GM12878 (cell line): ENCODE data around the gene PLXNC1. TPM values are rescaled to one million over a fixed set of nuclear protein-coding genes. Genes with fewer than 3 reads are reported as not detected.

ENCODE experiments used
- BCL11A ChIP-seq: IDR thresholded peaks from 2 replicates; pipeline ENCODE4 v1.6.1; 2011; ENCODE audit warnings: low read depth, low read length
- BHLHE40 ChIP-seq, 2 experiments: fragments of 450-650 bp in 1 of 2; IDR thresholded peaks; 2 replicates each; pipeline ENCODE4 v1.6.1; 2011 to 2017; ENCODE audit warnings: low read depth in 2 of 2, borderline replicate concordance in 1 of 2, improper control_type of control experiment in 1 of 2, low read length in 1 of 2, mild to moderate bottlenecking in 1 of 2
- CHD4 ChIP-seq: fragments of 200-600 bp; sonication (generic); IDR thresholded peaks from 2 replicates; pipeline ENCODE4 v1.6.1; 2016; ENCODE audit warnings: mild to moderate bottlenecking
- DPF2 ChIP-seq: fragments of 450-650 bp; IDR thresholded peaks from 2 replicates; pipeline ENCODE4 v1.6.1; 2017; ENCODE audit warnings: mild to moderate bottlenecking
- FOXM1 ChIP-seq: IDR thresholded peaks from 2 replicates; pipeline ENCODE4 v1.6.1; 2012; ENCODE audit warnings: low read depth, mild to moderate bottlenecking, inconsistent platforms, low read length, moderate library complexity
- HDGF ChIP-seq: fragments of 450-650 bp; IDR thresholded peaks from 2 replicates; pipeline ENCODE4 v1.6.1; 2016; ENCODE audit warnings: antibody characterized with exemption
- KDM1A ChIP-seq: fragments of 200-600 bp; sonication (generic); IDR thresholded peaks from 2 replicates; pipeline ENCODE4 v1.6.1; 2016; ENCODE audit warnings: borderline replicate concordance
- MEF2A ChIP-seq: IDR thresholded peaks from 2 replicates; pipeline ENCODE4 v1.6.1; 2011; ENCODE audit warnings: low read depth, mild to moderate bottlenecking, low read length, moderate library complexity; ENCODE audit not compliant: insufficient read depth
- MTA3 ChIP-seq: IDR thresholded peaks from 2 replicates; pipeline ENCODE4 v1.6.1; 2012; ENCODE audit warnings: low read length, inconsistent platforms, borderline replicate concordance
- PML ChIP-seq: IDR thresholded peaks from 2 replicates; pipeline ENCODE4 v1.6.1; 2012; ENCODE audit warnings: low read length, inconsistent platforms
- RAD21 ChIP-seq: IDR thresholded peaks from 2 replicates; pipeline ENCODE4 v1.6.1; 2011; ENCODE audit warnings: mild to moderate bottlenecking, low read depth, low read length, moderate library complexity; ENCODE audit not compliant: insufficient read depth
- SIN3A ChIP-seq: IDR thresholded peaks from 2 replicates; pipeline ENCODE4 v1.6.1; 2012; ENCODE audit warnings: low read depth, low read length, improper control_type of control experiment
- STAT3 ChIP-seq: IDR thresholded peaks from 2 replicates; pipeline ENCODE4 v1.6.1; 2011; ENCODE audit warnings: low read depth, low read length, improper control_type of control experiment
- SUZ12 ChIP-seq: fragments of 200-600 bp; sonication (generic); IDR thresholded peaks from one replicate; pipeline ENCODE4 v1.6.1; 2018; ENCODE audit warnings: antibody characterized with exemption, mild to moderate bottlenecking; ENCODE audit not compliant: unreplicated experiment
- TARDBP ChIP-seq: IDR thresholded peaks from 2 replicates; pipeline ENCODE4 v1.6.1; 2016; ENCODE audit warnings: borderline replicate concordance
- TBL1XR1 ChIP-seq: IDR thresholded peaks from 2 replicates; pipeline ENCODE4 v1.6.1; 2012; ENCODE audit warnings: low read depth, low read length, improper control_type of control experiment
- polyA plus RNA-seq, 11 experiments: library from polyadenylated mRNA; depleted of rRNA in 4 of 11; unstranded in 6 of 11; stranded (reverse) in 5 of 11; fragments of >200 nt; fragmentation: Nextera tagmentation in 4 of 11; fragmentation: Illumina TruSeq in 1 of 11; extraction: Ambion mirVana in 4 of 11; extraction: Trizol in 1 of 11; gene quantifications; 1 replicate in 1 of 11; 2 replicates in 10 of 11; pipeline versions ENCODE4 v1.2.1 to v1.2.3, GENCODE V29; 2011 to 2016; ENCODE audit warnings: inconsistent platforms in 2 of 11, missing spikeins in 2 of 11, low read depth in 1 of 11
- total RNA-seq, 4 experiments: library from RNA; depleted of rRNA in 3 of 4; stranded (reverse); fragments of >200 nt in 3 of 4; fragmentation: Illumina TruSeq in 1 of 4; extraction: Trizol in 1 of 4; gene quantifications; 2 replicates each; pipeline versions ENCODE4 v1.2.1 to v1.2.3, GENCODE V29; 2013 to 2021
- TF ChIP-seq, protein P1 (sequence below), 3 experiments: IDR thresholded peaks in 2 of 3; conservative IDR thresholded peaks in 1 of 3; 2 replicates each; pipeline ENCODE4 v1.5.1; 2011; ENCODE audit warnings: low read depth in 3 of 3, low read length in 3 of 3, mild to moderate bottlenecking in 3 of 3, control low read depth in 2 of 3, moderate library complexity in 2 of 3, inconsistent platforms in 1 of 3, mixed read lengths in 1 of 3; ENCODE audit not compliant: control insufficient read depth in 2 of 3, insufficient read depth in 1 of 3; ENCODE audit errors: extremely low read depth in 1 of 3
- TF ChIP-seq, protein P2 (sequence below): fragments of 450-650 bp; IDR thresholded peaks from 2 replicates; pipeline ENCODE4 v1.6.1; 2018; ENCODE audit warnings: borderline replicate concordance, mild to moderate bottlenecking; ENCODE audit not compliant: partially characterized antibody
- TF ChIP-seq, protein P3 (sequence below): fragments of 450-650 bp; IDR thresholded peaks from 2 replicates; pipeline ENCODE4 v1.6.1; 2016; ENCODE audit warnings: mild to moderate bottlenecking
- TF ChIP-seq, protein P4 (sequence below): IDR thresholded peaks from 2 replicates; pipeline ENCODE4 v1.6.1; 2012; ENCODE audit warnings: low read depth, low read length, improper control_type of control experiment
- TF ChIP-seq, protein P5 (sequence below): IDR thresholded peaks from 2 replicates; pipeline ENCODE4 v1.6.1; 2012; ENCODE audit warnings: low read length, inconsistent platforms

The PLXNC1 gene
- total and polyA plus RNA-seq, 10 of the 15 experiments (the other 5 are each of a cell fraction or from before 2014, with no cell fraction given): 5.2 to 41.2 (median 24.6) TPM

DNA sequence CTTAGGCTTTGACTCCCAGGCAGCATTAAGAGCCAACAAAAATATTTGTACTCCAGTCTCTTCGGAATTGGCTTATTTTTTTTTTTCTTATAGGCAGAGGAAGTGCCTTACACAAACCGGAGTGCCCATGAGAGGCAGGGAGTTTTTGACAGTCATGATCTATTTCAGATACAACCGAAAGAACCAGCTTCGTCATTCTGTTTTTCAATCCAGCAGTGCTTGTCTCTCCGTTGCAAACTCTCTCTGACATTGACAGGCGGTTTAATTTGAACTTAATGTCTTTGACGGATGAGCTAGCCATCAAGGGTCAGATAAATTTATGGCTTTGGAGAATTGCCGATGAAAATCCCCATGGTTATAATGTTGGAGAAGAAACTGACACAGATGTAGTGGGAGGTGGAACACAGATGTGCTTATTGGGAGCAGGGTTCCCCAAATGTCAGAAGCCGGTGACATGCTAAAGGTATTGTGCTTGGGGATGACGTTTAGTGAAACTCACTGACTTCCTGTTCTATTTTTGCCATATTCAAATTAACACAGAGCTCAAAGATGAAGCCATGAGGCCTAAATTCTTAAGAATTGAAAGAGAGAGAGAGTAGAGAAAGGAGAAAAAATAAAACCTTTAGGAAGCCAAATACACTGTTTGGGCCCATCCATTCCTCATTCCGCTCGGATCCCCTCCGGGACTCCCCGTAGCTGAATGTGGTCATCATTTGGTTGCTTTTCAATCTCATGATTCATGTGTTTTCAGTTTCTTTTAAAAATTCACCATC, 59.7 kb downstream of the PLXNC1 start (continued):
- TF ChIP-seq, protein P1, sequence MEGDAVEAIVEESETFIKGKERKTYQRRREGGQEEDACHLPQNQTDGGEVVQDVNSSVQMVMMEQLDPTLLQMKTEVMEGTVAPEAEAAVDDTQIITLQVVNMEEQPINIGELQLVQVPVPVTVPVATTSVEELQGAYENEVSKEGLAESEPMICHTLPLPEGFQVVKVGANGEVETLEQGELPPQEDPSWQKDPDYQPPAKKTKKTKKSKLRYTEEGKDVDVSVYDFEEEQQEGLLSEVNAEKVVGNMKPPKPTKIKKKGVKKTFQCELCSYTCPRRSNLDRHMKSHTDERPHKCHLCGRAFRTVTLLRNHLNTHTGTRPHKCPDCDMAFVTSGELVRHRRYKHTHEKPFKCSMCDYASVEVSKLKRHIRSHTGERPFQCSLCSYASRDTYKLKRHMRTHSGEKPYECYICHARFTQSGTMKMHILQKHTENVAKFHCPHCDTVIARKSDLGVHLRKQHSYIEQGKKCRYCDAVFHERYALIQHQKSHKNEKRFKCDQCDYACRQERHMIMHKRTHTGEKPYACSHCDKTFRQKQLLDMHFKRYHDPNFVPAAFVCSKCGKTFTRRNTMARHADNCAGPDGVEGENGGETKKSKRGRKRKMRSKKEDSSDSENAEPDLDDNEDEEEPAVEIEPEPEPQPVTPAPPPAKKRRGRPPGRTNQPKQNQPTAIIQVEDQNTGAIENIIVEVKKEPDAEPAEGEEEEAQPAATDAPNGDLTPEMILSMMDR (IDR thresholded peaks at IDR 0.05 in 2 of 3, conservative IDR thresholded peaks at IDR 0.05 in 1 of 3; ENCODE audit: control insufficient read depth in 2 of 3, extremely low read depth in 1 of 3, insufficient read depth in 1 of 3, low read depth in 3 of 3, low read length in 3 of 3): no peak
- TF ChIP-seq BCL11A: peak; percentile 60
- TF ChIP-seq, protein P2, sequence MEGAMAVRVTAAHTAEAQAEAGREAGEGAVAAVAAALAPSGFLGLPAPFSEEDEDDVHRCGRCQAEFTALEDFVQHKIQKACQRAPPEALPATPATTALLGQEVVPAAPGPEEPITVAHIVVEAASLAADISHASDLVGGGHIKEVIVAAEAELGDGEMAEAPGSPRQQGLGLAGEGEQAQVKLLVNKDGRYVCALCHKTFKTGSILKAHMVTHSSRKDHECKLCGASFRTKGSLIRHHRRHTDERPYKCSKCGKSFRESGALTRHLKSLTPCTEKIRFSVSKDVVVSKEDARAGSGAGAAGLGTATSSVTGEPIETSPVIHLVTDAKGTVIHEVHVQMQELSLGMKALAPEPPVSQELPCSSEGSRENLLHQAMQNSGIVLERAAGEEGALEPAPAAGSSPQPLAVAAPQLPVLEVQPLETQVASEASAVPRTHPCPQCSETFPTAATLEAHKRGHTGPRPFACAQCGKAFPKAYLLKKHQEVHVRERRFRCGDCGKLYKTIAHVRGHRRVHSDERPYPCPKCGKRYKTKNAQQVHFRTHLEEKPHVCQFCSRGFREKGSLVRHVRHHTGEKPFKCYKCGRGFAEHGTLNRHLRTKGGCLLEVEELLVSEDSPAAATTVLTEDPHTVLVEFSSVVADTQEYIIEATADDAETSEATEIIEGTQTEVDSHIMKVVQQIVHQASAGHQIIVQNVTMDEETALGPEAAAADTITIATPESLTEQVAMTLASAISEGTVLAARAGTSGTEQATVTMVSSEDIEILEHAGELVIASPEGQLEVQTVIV: no peak
- no peak; the same call in 1 of the 2 replicates for TF ChIP-seq RAD21
- TF ChIP-seq STAT3: peak; percentile 6; the same call in 1 of the 2 replicates
- no peak; the same call in 1 of the 2 replicates for TF ChIP-seq HDGF
- TF ChIP-seq, protein P3, sequence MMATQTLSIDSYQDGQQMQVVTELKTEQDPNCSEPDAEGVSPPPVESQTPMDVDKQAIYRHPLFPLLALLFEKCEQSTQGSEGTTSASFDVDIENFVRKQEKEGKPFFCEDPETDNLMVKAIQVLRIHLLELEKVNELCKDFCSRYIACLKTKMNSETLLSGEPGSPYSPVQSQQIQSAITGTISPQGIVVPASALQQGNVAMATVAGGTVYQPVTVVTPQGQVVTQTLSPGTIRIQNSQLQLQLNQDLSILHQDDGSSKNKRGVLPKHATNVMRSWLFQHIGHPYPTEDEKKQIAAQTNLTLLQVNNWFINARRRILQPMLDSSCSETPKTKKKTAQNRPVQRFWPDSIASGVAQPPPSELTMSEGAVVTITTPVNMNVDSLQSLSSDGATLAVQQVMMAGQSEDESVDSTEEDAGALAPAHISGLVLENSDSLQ: peak; percentile 93
- TF ChIP-seq CHD4: no peak
- no peak for TF ChIP-seq KDM1A
- no peak for TF ChIP-seq TARDBP
- TF ChIP-seq, protein P4, sequence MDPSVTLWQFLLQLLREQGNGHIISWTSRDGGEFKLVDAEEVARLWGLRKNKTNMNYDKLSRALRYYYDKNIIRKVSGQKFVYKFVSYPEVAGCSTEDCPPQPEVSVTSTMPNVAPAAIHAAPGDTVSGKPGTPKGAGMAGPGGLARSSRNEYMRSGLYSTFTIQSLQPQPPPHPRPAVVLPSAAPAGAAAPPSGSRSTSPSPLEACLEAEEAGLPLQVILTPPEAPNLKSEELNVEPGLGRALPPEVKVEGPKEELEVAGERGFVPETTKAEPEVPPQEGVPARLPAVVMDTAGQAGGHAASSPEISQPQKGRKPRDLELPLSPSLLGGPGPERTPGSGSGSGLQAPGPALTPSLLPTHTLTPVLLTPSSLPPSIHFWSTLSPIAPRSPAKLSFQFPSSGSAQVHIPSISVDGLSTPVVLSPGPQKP: no peak
- TF ChIP-seq FOXM1: peak; percentile 91
- peak; percentile 47 for TF ChIP-seq TBL1XR1
- TF ChIP-seq, protein P5, sequence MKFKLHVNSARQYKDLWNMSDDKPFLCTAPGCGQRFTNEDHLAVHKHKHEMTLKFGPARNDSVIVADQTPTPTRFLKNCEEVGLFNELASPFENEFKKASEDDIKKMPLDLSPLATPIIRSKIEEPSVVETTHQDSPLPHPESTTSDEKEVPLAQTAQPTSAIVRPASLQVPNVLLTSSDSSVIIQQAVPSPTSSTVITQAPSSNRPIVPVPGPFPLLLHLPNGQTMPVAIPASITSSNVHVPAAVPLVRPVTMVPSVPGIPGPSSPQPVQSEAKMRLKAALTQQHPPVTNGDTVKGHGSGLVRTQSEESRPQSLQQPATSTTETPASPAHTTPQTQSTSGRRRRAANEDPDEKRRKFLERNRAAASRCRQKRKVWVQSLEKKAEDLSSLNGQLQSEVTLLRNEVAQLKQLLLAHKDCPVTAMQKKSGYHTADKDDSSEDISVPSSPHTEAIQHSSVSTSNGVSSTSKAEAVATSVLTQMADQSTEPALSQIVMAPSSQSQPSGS: peak; percentile 99
- peak; percentile 80 for TF ChIP-seq DPF2
- TF ChIP-seq MEF2A: peak; percentile 99
- no peak for TF ChIP-seq SUZ12
- TF ChIP-seq PML: peak; percentile 42; the same call in 1 of the 2 replicates
- peak; percentile 65; the same call in 1 of the 2 replicates for TF ChIP-seq SIN3A
- TF ChIP-seq MTA3: peak; percentile 79; the same call in 1 of the 2 replicates
- TF ChIP-seq BHLHE40 (IDR thresholded peaks at IDR 0.05; ENCODE audit: borderline replicate concordance in 1 of 2, low read depth in 2 of 2, low read length in 1 of 2): no peak
